ENCODE results near the gene PCDHGB3.
"Not testable (repeated sequence)": the region's sequence is repeated elsewhere in the genome, so short reads cannot be mapped to it uniquely, and the experiment has no call there.

- TF ChIP-seq CTCF (IDR thresholded peaks at IDR 0.05); JUN (CRISPR knock-in tag; IDR thresholded peaks at IDR 0.05); MLX (CRISPR knock-in tag; IDR thresholded peaks at IDR 0.05); JAZF1 (CRISPR knock-in tag; IDR thresholded peaks at IDR 0.05); ZNF532 (CRISPR knock-in tag; IDR thresholded peaks at IDR 0.05; ENCODE audit: borderline replicate concordance); IRF2 (CRISPR knock-in tag; IDR thresholded peaks at IDR 0.05; ENCODE audit: borderline replicate concordance, low read depth); ZNF671 (CRISPR knock-in tag; IDR thresholded peaks at IDR 0.05); ZNF425 (CRISPR knock-in tag; conservative IDR thresholded peaks at IDR 0.05); FOXP1 (CRISPR knock-in tag; IDR thresholded peaks at IDR 0.05; ENCODE audit: borderline replicate concordance); SP1 (CRISPR knock-in tag; conservative IDR thresholded peaks at IDR 0.05); RELA (CRISPR knock-in tag; IDR thresholded peaks at IDR 0.05; ENCODE audit: borderline replicate concordance); E2F1 (CRISPR knock-in tag; IDR thresholded peaks at IDR 0.05); NR2C2 (CRISPR knock-in tag; IDR thresholded peaks at IDR 0.05): not testable (repeated sequence)
Measured at GRCh38 chr5:141387557-141388311, 17.7 kb downstream of the PCDHGB3 start, which contains the start of gene PCDHGB4.

Data from WTC11 (cell line).